Thymus (tissue), 11 donors: ENCODE data around the gene TRDMT1. TPM values are rescaled to one million over a fixed set of nuclear protein-coding genes. Genes with fewer than 3 reads are reported as not detected.

Experiments used
- DNase-seq, 9 donors: peaks; one replicate each; pipeline ENCODE4 v3.0.0-alpha.2; 2013; ENCODE audit warnings: low spot score in 9 of 9, low read depth in 6 of 9, missing footprints in 1 of 9
- H3K27ac ChIP-seq, 2 donors: one replicate each; pipeline ENCODE4 v1.5.1; 2013; ENCODE audit warnings: control low read depth in 1 of 2, low read depth in 1 of 2, low read length in 1 of 2, mild to moderate bottlenecking in 1 of 2, moderate library complexity in 1 of 2
- H3K27me3 ChIP-seq, 2 donors: one replicate each; pipeline ENCODE4 v1.5.1; 2013; ENCODE audit warnings: low read length in 1 of 2; ENCODE audit not compliant: control insufficient read depth in 2 of 2, insufficient read depth in 1 of 2
- H3K36me3 ChIP-seq, 2 donors: one replicate each; pipeline ENCODE4 v1.5.1; 2013; ENCODE audit warnings: low read length in 1 of 2, mild to moderate bottlenecking in 1 of 2, moderate library complexity in 1 of 2; ENCODE audit not compliant: control insufficient read depth in 2 of 2, insufficient read depth in 2 of 2
- H3K4me1 ChIP-seq, 2 donors: one replicate each; pipeline ENCODE4 v1.5.1; 2013; ENCODE audit warnings: low read length in 2 of 2; ENCODE audit not compliant: control insufficient read depth in 2 of 2, insufficient read depth in 2 of 2
- H3K4me3 ChIP-seq, 2 donors: one replicate each; pipeline ENCODE4 v1.5.1; 2013; ENCODE audit warnings: low read length in 2 of 2, control low read depth in 1 of 2, mild to moderate bottlenecking in 1 of 2
- H3K9me3 ChIP-seq, 2 donors: one replicate each; pipeline ENCODE4 v1.5.1; 2013; ENCODE audit warnings: low read length in 1 of 2, mild to moderate bottlenecking in 1 of 2; ENCODE audit not compliant: control insufficient read depth in 2 of 2, insufficient read depth in 1 of 2
- WGBS: extraction: QIAGEN DNeasy Blood & Tissue Kit; methylation state at CpG from one replicate; pipeline ENCODE4 v1.1.7; 2013; 5-methylcytosine and 5-hydroxymethylcytosine counted together
- polyA plus RNA-seq: library from polyadenylated mRNA; stranded (reverse); fragments of 200-250 nt; gene quantifications from one replicate; pipeline ENCODE4 v1.2.3, GENCODE V29; 2013
- total RNA-seq: library from RNA; stranded (reverse); fragments of 120-200 nt; gene quantifications from one replicate; pipeline ENCODE4 v1.2.4, GENCODE V29; 2013
- donor health status: healthy.

The TRDMT1 gene
- total and polyA plus RNA-seq, 2 donors, result 5.0 to 11.4 TPM

DNA sequence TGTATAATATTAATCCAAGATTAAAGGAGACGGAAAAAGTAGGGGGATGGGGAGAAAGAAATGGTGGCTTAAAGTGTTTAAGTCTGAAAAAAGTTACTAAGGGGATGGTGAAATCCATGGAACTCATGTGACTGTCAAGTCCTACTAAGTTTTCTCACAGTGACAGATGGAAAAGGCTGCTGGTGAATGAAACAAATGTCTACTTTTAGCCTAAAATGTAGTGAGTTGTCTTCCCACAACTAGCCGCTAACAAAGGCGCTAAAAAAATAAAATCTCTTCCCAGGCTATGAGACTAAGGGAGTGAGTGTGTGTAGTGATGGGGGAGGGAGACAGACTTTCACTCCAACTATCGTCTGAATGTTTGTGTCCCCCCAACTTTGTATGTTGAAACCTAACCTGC lies 39.1 kb upstream of the TRDMT1 start:
- Histone ChIP-seq H3K36me3 (peaks cover 7 to 19% of the 10 kb centered on the region in 2 donors), H3K4me1 (no peaks in the 10 kb centered on the region), H3K27ac (no peak overlapping the region), H3K9me3 (peaks cover 0 to 6% of the 10 kb centered on the region in 2 donors), H3K4me3 (no peak overlapping the region), H3K27me3 (no peaks in the 10 kb centered on the region)
- DNase-seq, result no peak
- WGBS, result 98% methylated on average over 4 of the region's 4 CpGs

DNA sequence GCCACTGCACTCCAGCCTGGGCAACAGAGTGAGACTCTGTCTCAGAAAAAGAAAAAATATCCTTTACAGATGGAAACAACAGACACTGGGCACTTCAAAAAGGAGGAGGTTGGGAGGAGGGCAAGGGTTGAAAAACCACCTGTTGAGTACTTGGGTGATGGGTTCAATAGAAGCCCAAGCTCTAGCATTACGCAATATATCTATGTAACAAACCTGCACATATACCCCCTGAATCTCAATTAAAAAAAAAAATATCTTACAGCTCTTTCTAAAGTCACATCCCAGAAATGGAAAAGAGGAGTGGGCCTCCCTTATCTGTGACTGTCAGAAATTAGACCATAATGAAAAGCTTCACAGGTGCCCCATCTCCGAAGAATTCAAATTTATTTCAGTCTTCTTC lies 38.6 kb upstream of the TRDMT1 start:
- no peak for DNase-seq
- no peak overlapping the region for H3K4me3 ChIP-seq
- peaks cover 10 to 24% of the 10 kb centered on the region in 2 donors for H3K36me3 ChIP-seq
- H3K27ac ChIP-seq, result no peak overlapping the region
- no peaks in the 10 kb centered on the region for H3K27me3 ChIP-seq
- 100% methylated on average over 2 of the region's 2 CpGs for WGBS
- peaks cover 0 to 6% of the 10 kb centered on the region in 2 donors for H3K9me3 ChIP-seq
- no peaks in the 10 kb centered on the region for H3K4me1 ChIP-seq

DNA sequence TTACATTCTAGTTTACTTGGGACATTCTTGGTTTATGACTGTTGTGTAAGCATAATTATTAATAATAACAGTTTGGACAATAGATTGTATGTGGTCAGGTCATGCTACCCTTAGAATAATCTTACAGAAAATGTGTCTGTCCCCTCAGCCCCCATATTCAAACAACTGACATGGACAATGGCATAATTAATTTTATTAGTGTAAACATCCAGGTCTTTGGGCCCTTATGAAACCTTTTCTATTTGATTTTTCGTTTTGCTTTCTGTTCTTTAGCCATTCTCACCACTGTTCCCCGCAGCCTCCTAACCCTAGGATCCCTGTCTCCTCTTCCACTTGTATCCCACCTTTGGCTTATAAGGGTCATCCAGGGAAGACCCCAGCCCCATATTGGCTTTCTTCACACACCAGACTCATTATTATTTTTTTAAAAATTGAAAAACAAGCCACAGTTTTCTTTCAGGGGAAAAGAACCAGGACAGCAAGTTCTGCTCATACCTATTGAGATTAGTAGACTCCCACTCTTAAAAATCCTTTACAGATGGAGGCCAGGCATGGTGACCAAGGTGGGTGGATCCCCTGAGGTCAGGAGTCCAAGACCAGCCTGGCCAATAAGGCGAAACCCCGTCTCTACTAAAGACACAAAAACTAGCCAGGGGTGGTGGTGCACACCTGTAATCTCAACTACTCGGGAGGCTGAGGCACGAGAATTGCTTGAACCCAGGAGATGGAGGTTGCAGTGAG lies 38.0 kb upstream of the TRDMT1 start:
- Histone ChIP-seq H3K4me3 (no peak overlapping the region), H3K27me3 (no peaks in the 10 kb centered on the region), H3K9me3 (peaks cover 0 to 6% of the 10 kb centered on the region in 2 donors), H3K4me1 (no peaks in the 10 kb centered on the region), H3K36me3 (peaks cover 16 to 30% of the 10 kb centered on the region in 2 donors), H3K27ac (no peak overlapping the region)
- DNase-seq, result no peak
- over 99% methylated on average over 6 of the region's 6 CpGs for WGBS

DNA sequence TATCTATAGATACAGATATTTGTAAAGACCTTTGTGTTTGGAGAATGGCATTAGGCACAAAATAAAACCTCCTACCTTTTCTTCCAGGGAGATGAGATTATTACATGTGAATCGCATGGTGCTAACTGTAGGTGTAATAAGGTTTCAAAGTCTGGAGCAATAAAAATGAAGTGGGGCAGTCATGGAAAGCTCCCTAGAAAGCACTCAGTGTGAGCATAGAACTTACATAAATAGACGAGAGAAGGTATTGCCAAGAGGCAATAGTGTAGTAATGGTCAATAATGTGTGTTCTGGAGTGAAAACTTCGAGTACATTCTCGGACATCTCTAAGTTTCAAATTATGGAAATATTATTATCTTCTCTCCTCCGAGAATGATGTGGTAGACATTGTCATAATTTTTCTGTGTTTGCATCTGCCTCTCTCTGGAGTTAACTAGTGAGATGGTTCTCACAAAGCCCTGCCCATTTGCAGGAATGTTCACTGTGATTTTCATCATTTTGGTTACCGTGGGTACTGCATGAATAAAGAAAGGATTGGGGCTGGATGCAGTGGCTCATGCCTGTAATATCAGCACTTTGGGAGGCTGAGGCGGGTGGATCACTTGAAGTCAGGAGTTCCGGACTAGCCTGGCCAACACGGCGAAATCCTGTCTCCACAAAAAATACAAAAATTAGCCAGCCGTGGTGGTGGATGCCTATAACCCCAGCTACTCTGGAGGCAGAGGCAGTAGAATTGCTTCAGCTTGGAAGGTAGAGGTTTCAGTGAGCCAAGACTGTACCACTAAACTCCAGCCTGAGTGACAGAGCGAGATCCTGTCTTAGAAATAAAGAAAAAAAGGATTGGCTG lies 37.2 kb upstream of the TRDMT1 start:
- Histone ChIP-seq H3K4me3 (no peak overlapping the region), H3K36me3 (peaks cover 24 to 39% of the 10 kb centered on the region in 2 donors), H3K27ac (no peak overlapping the region), H3K27me3 (no peaks in the 10 kb centered on the region), H3K9me3 (peaks cover 0 to 6% of the 10 kb centered on the region in 2 donors), H3K4me1 (peaks cover 0 to under 1% of the 10 kb centered on the region in 2 donors)
- WGBS, result 91% methylated on average over 12 of the region's 12 CpGs
- no peak for DNase-seq

DNA sequence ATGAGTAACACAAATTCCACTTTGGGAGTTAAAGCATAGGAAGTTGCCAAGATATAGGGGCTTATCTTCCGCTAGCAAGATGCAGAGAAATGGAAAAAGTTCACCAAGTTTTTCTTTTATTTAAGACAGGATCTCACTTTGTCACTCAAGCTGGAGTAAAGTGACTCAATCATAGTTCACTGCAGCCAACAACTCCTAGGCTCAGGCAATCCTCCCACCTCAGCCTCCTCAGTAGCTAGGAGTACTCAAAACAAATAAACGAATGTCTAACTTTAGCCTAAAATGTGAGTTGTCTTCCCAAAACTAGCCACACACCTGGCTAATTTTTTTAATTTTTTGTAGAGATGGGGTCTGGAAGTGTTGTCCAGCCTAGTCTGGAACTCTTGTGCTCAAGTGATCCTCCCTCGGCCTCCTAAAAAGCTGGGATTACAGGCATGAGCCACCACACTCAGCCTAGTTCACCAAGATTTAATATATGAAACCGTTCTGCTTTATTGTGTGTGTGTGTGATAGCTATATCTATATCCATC lies 36.5 kb upstream of the TRDMT1 start:
- no peak overlapping the region for H3K27ac ChIP-seq
- H3K36me3 ChIP-seq, result peaks cover 29 to 46% of the 10 kb centered on the region in 2 donors
- no peak for DNase-seq
- peaks cover 0 to 2% of the 10 kb centered on the region in 2 donors for H3K4me1 ChIP-seq
- no peaks in the 10 kb centered on the region for H3K27me3 ChIP-seq
- WGBS, result 97% methylated on average over 4 of the region's 4 CpGs
- H3K9me3 ChIP-seq, result peaks cover 0 to 6% of the 10 kb centered on the region in 2 donors
- H3K4me3 ChIP-seq, result no peak overlapping the region

DNA sequence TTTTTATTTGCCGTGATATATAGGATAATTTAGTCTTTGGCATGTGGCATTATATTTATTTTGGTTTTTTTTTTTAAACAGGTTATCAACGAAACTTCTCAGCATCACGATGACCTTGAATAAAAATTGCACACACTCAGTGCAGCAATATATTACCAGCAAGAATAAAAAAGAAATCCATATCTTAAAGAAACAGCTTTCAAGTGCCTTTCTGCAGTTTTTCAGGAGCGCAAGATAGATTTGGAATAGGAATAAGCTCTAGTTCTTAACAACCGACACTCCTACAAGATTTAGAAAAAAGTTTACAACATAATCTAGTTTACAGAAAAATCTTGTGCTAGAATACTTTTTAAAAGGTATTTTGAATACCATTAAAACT lies 35.7 kb upstream of the TRDMT1 start:
- Histone ChIP-seq H3K4me3 (no peak overlapping the region), H3K36me3 (peaks cover 29 to 50% of the 10 kb centered on the region in 2 donors), H3K4me1 (peaks cover 0 to 2% of the 10 kb centered on the region in 2 donors), H3K27me3 (no peaks in the 10 kb centered on the region), H3K27ac (no peak overlapping the region), H3K9me3 (peaks cover 0 to 6% of the 10 kb centered on the region in 2 donors)
- 97% methylated on average over 5 of the region's 5 CpGs for WGBS
- no peak for DNase-seq

DNA sequence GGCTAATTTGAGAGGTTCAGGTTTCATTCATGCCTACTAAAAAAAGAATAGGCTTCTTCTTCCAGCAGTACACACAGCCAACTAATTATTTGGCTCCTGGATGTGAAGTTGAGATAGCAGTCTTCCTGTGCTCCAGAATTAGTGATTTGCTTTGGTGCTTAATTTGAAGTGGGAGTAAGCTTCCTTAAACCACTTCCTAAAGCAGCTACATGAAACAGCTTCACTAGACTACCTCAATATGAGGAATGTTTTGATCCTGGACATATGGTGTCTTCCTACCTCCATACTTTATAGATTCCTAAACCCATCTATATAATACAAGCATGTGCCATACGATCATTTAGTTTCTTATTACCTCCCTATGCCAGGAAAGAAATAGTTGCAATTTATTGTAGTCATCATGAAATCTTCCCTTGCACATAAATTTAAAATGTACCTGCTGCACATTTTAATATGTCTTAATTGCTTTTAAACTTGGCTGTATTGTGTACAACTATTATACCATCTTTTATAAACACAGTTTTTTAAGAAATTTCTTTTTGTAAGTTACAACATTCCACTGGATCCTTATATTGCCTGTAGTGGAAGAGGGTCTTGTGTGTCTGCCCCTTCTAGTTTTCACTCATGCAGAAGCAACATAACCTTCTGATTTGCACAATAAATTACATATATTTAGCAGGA lies 35.1 kb upstream of the TRDMT1 start:
- peaks cover 29 to 55% of the 10 kb centered on the region in 2 donors for H3K36me3 ChIP-seq
- no peak overlapping the region for H3K27ac ChIP-seq
- no peaks in the 10 kb centered on the region for H3K27me3 ChIP-seq
- H3K4me1 ChIP-seq, result peaks cover 0 to 2% of the 10 kb centered on the region in 2 donors
- DNase-seq, result no peak
- H3K4me3 ChIP-seq, result no peak overlapping the region
- peaks cover 0 to 6% of the 10 kb centered on the region in 2 donors for H3K9me3 ChIP-seq
- WGBS, result 96% methylated on average over 1 of the region's 1 CpG

DNA sequence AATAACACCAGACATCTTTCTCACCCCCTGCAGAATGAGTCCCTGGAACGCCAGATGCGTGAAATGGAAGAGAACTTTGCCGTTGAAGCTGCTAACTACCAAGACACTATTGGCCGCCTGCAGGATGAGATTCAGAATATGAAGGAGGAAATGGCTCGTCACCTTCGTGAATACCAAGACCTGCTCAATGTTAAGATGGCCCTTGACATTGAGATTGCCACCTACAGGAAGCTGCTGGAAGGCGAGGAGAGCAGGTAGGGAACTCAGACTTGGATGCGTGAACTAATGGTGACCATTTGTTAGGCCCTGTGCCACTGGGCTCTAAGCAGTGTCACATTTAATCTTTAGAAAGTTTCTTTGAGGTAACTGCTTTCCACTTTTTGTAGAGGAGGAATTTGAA lies 33.7 kb upstream of the TRDMT1 start:
- WGBS, result 95% methylated on average over 8 of the region's 8 CpGs
- peaks cover 5 to 6% of the 10 kb centered on the region in 2 donors for H3K4me1 ChIP-seq
- no peaks in the 10 kb centered on the region for H3K27me3 ChIP-seq
- H3K9me3 ChIP-seq, result no peaks in the 10 kb centered on the region
- peaks cover 29 to 65% of the 10 kb centered on the region in 2 donors for H3K36me3 ChIP-seq
- H3K27ac ChIP-seq, result no peak overlapping the region
- DNase-seq, result no peak
- no peak overlapping the region for H3K4me3 ChIP-seq
